Measurements from ENCODE around the gene TTC23.

DNA sequence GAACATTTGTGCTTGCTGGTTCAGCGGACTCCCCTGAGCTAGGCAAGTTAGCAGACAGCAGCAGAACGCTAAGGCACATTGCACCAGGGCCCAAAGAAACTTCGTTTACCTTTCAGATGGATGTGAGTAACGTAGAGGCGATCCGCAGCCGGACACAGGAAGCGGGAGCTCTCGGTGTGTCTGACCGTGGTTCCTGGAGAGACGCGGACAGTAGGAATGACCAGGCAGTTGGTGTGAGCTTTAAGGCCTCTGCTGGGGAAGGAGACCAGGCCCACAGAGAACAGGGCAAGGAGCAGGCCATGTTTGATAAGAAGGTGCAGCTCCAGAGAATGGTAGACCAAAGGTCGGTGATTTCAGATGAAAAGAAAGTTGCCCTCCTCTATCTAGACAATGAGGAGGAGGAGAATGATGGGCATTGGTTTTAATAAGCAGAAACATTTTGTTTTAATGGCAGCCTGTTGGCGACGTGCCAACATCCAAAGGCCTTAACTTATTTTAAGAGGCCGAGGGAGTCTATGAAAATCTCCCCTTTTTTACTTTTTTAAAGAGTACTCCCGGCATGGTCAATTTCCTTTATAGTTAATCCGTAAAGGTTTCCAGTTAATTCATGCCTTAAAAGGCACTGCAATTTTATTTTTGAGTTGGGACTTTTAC, 116.6 kb downstream of the TTC23 start:
- TF ChIP-seq GATA2 (IDR thresholded peaks at IDR 0.05; ENCODE audit: low read depth, low read length): no peak
- no peak for TF ChIP-seq GATA3 (IDR thresholded peaks at IDR 0.05; ENCODE audit: low read depth, low read length)

All from SH-SY5Y (cell line).